Ishikawa (cell line): ENCODE results near the gene FNBP1.

ENCODE experiments used
- CEBPB ChIP-seq: IDR thresholded peaks from 2 replicates; pipeline ENCODE4 v1.6.1; 2012
- CREB1 ChIP-seq: IDR thresholded peaks from 2 replicates; pipeline ENCODE4 v1.6.1; 2012; ENCODE audit warnings: low read depth
- EGR1 ChIP-seq: IDR thresholded peaks from 2 replicates; pipeline ENCODE4 v1.6.1; 2012
- EP300 ChIP-seq: IDR thresholded peaks from 2 replicates; pipeline ENCODE4 v1.6.1; 2012; ENCODE audit warnings: borderline replicate concordance
- FOXM1 ChIP-seq: IDR thresholded peaks from 2 replicates; pipeline ENCODE4 v1.6.1; 2012; ENCODE audit warnings: low read depth, borderline replicate concordance
- NFIC ChIP-seq: IDR thresholded peaks from 2 replicates; pipeline ENCODE4 v1.6.1; 2012
- RAD21 ChIP-seq: IDR thresholded peaks from 2 replicates; pipeline ENCODE4 v1.6.1; 2012; ENCODE audit warnings: low read depth
- REST ChIP-seq: IDR thresholded peaks from 2 replicates; pipeline ENCODE4 v1.6.1; 2012; ENCODE audit warnings: low read depth, mild to moderate bottlenecking
- TAF1 ChIP-seq: IDR thresholded peaks from 2 replicates; pipeline ENCODE4 v1.6.1; 2012; ENCODE audit warnings: low read depth, mild to moderate bottlenecking
- TCF12 ChIP-seq: IDR thresholded peaks from 2 replicates; pipeline ENCODE4 v1.6.1; 2012; ENCODE audit warnings: low read depth
- TEAD4 ChIP-seq: IDR thresholded peaks from 2 replicates; pipeline ENCODE4 v1.6.1; 2012
- YY1 ChIP-seq: IDR thresholded peaks from 2 replicates; pipeline ENCODE4 v1.6.1; 2012; ENCODE audit warnings: low read depth
- ZBTB7A ChIP-seq: IDR thresholded peaks from 2 replicates; pipeline ENCODE4 v1.6.1; 2012; ENCODE audit warnings: low read depth
- TF ChIP-seq, protein P1 (sequence below): IDR thresholded peaks from 2 replicates; pipeline ENCODE4 v1.6.1; 2012
- TF ChIP-seq, protein P2 (sequence below): IDR thresholded peaks from 2 replicates; pipeline ENCODE4 v1.6.1; 2012

FNBP1 gene

DNA sequence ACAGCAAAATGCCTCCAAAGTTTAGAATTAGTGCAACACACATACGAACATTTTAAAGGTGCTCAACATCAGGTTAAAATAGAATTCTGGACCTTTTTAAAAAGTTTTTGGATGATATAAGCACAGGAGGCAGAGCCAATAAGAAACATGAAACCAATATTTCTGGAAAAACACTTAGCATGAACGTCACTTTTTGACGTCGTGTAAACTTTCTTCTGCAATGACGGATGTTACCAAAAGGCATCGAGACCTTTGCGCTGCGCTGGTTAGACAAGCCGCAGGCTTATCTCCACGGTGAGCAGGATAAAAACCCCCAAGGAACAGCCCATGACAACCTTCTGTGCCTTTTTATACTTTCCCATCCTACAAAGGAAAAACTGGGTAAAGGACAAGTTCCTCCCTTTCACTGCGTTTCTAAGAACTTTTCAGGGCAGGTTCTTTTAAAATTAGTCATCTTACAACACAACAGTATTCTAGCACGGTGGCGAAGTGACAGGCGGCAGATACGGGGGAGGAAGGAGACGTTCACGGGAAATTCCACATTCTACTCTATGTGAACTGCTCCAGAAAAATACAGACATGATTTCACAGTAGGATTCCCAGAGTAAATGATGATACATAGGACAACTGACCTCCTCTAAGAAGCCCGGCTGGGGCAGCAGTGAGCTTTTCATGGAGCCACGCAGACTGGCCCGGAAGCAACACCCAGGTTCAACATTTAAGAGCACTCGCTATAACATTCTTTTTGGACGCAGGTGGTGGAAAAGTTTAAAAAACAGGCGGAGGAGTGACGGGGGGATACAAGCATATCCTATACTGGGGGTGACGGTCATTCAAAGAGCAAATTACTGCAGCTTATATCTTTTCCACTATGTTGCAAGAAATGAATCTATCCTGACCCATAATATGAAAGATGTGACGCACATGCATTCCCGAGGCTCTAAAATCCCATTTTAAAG is 155.4 kb downstream of the FNBP1 start:
- TF ChIP-seq, protein P1, sequence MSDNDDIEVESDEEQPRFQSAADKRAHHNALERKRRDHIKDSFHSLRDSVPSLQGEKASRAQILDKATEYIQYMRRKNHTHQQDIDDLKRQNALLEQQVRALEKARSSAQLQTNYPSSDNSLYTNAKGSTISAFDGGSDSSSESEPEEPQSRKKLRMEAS: no peak
- TF ChIP-seq EGR1 (no peak), YY1 (no peak), REST (no peak), ZBTB7A (no peak), TCF12 (no peak)

- TF ChIP-seq TEAD4 (no peak), YY1 (no peak), NFIC (no peak), EP300 (no peak), FOXM1 (no peak), RAD21 (no peak), ZBTB7A (no peak), CEBPB (no peak), TCF12 (no peak), EGR1 (no peak), CREB1 (no peak), REST (no peak), TAF1 (no peak)
- TF ChIP-seq, protein P2, sequence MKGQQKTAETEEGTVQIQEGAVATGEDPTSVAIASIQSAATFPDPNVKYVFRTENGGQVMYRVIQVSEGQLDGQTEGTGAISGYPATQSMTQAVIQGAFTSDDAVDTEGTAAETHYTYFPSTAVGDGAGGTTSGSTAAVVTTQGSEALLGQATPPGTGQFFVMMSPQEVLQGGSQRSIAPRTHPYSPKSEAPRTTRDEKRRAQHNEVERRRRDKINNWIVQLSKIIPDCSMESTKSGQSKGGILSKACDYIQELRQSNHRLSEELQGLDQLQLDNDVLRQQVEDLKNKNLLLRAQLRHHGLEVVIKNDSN: no peak
- TF ChIP-seq, protein P1: no peak
Observed at GRCh38 chr9:129886226-129887174, 156.5 kb downstream of the FNBP1 start.

- TF ChIP-seq TAF1 (peak; percentile 60; the same call in 1 of the 2 replicates), NFIC (peak; percentile 54), EP300 (peak; percentile 60; the same call in 1 of the 2 replicates), REST (no peak), YY1 (peak; percentile 78), RAD21 (peak; percentile 83), FOXM1 (peak; percentile 41; the same call in 1 of the 2 replicates), CREB1 (no peak), TCF12 (peak; percentile 86), CEBPB (no peak), TEAD4 (peak; percentile 77), ZBTB7A (peak; percentile 72), EGR1 (no peak)
- TF ChIP-seq, protein P2: peak; percentile 19; the same call in 1 of the 2 replicates
- TF ChIP-seq, protein P1: no peak; the same call in 1 of the 2 replicates
Observed at GRCh38 chr9:129885670-129886106, 157.3 kb downstream of the FNBP1 start.
